NCI-H524 treated with DMSO at 0.1 percent for 48 hours (cell line): Measurements from ENCODE around the gene NPHP4.

Experiments used
- DNase-seq: peaks from one replicate; lab custom pipeline; 2025; lab: John Stamatoyannopoulos, UW

The NPHP4 gene

GRCh38 chr1:5970610-5971273, 21.5 kb downstream of the NPHP4 start:
- DNase-seq: no peak

- no peak for DNase-seq
These were observed 23.1 kb downstream of the NPHP4 start for GRCh38 chr1:5969168-5969567.

DNA sequence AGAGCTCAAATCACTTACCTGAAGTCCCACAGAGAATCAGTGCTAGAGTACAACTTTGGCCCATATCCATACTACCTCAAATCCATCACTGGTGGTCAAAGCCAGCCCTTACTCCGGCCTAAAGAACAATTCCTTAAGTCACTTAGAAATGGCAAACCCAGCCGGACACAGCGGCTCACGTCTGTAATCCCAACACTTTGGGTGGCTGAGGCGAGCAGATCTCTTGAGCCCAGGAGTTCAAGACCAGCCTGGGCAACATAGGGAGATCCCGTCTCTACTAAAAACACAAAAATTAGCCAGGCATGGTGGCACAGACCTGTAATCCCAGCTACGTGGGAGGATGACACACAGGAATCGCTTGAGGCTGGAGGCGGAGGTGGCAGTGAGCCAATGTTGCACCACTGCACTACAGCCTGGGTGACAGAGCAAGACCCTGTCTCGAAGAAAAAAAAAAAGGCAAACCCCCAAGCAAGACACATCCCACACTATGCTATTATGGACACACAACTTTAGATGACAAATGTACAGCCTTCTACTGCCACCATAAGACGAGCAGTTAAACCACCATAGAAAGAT, 24.0 kb downstream of the NPHP4 start:
- DNase-seq: no peak

DNA sequence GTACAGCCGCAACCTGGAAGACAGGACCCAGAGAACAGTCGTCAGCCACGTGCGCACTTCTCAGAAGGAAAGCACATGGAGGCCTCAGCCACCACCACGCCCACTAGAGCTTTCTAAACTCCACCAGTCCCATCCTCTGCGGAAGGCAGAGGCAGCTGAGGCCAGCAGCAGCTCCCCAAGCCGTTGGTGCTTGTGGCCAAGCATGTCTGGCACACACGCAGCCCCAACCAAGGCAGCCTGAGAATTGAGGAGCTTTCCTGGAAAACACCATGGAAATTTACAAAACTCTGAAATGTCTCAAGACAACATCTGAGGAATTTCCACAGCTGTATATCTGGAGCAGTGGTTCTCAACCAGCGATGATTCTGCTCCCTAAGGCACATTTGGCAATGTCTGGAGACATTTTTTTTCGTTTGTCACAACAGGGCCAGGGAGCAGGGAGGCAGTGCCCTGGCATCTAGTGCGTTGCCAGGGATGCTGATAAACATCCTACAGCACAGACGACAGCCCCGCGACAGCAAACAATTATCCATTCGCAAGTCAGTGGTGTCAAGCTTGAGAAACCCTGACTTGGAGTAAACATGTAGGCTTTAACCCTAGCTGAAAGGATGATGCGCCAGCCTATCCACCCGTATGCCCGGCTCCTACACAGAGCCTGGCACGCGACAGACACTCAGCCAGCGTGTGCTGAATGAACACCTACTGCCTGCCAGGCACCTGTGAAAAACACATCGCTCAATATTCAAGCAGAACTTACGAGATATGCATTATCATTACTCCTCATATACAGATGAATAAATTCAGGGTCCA, 24.7 kb downstream of the NPHP4 start:
- no peak for DNase-seq

GRCh38 chr1:5966543-5967205, 25.6 kb downstream of the NPHP4 start:
- no peak for DNase-seq

- DNase-seq: no peak
These were observed 26.6 kb downstream of the NPHP4 start for GRCh38 chr1:5965586-5966131.

- no peak for DNase-seq
These were observed 29.7 kb downstream of the NPHP4 start for GRCh38 chr1:5962265-5963105.

DNA sequence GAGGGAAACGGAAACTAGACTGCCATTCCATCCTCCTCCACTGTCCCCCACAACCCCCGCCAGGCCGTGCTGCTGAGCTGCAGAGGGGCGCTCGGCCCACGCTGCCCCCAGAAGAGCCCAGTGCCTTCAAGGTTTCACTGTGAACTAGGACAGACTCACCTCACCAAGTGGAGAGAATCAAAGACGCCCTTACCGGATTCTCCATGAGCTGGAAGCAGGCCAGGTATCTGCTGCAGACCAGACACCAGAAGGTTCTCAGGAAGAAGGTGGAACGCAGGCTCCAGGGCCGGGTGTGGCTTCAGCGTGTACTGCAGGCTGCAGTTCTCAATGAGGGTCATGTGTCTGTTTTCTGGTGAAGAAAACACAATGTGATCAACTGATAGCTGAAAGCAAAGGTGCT, 30.6 kb downstream of the NPHP4 start:
- DNase-seq: no peak

DNA sequence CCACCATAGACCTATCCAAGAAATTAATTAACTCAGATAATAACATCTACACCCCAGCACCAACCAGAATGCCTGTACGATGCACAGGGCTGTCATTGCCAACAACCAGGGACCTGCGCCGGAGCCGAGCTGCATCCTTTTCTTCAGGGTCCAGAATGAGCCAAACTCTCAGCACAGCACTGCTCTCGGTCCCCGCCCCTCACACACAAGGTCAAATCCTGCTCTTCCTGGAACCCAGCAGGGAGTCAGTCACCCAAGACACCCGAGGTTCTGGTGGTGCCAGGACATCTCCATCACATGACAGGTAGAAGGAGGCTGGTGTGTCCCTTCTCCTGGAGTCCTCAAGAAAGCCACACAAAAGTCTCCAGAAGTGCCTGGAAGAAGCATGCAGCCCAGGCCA, 31.9 kb downstream of the NPHP4 start:
- no peak for DNase-seq

DNA sequence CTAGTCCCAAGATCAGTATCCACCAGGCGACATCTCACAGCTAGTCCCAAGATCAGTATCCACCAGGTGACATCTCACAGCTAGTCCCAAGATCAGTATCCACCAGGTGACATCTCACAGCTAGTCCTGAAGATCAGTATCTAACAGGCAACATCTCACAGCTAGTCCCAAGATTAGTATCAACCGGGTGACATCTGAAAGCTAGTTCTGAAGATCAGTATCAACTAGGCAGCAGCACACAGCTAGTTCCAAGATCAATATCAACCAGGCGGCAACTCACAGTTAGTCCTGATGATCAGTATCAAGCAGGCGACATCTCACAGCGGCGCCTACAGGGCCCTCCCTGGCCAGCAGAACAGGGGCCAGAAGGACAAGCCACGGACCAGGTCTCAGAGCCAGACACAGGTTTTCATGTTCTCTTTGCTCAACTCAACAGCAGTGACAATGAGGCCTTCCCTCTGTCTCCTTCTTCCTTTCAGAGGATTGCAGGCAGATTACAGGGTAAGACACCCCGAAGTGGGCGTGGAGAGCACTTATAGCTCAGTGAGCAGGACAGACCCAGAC, 32.5 kb downstream of the NPHP4 start:
- DNase-seq: no peak

- DNase-seq: no peak
These were observed 33.1 kb downstream of the NPHP4 start for GRCh38 chr1:5959087-5959486.

GRCh38 chr1:5956022-5956830, 36.0 kb downstream of the NPHP4 start:
- no peak for DNase-seq

- no peak for DNase-seq
These were observed 36.7 kb downstream of the NPHP4 start for GRCh38 chr1:5955479-5955977.

DNA sequence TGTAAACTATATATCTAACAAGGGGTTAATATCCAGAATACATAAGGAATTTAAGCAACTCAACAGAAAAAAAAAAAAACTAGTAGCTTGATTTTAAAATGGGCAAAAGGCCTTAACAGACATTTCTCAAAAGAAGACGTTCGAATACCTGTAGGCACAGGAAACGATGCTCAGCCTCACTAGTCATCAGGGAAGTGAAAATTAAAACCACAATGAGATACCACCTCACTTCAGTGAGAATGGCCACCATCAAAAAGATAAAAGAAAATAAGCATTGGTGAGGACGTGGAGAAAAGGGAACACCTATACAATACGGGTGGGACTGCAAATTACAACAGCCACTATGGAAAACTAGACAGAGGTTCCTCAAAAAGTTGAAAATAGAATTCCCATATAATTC, 37.3 kb downstream of the NPHP4 start:
- no peak for DNase-seq

DNA sequence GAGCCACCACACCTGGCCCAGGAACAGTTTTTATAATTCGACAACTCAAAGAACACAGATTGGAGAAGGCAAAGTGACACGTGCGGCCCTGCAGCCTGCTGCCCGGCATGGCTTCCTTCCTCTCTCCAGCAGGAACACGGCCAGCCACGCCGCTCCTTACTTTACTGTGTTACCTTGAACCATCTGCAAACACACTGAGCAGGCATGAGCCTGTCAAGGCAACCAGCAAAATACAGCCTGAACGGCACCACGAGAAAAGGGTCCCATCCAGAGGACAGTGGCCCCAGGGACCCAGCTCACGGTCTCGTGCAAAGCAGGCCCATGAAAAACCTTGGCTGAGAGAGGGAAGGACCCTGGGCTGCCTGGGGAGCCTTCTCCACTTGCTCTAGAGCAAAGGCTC, 38.8 kb downstream of the NPHP4 start:
- no peak for DNase-seq

- no peak for DNase-seq
These were observed 40.3 kb downstream of the NPHP4 start for GRCh38 chr1:5951846-5952410.

DNA sequence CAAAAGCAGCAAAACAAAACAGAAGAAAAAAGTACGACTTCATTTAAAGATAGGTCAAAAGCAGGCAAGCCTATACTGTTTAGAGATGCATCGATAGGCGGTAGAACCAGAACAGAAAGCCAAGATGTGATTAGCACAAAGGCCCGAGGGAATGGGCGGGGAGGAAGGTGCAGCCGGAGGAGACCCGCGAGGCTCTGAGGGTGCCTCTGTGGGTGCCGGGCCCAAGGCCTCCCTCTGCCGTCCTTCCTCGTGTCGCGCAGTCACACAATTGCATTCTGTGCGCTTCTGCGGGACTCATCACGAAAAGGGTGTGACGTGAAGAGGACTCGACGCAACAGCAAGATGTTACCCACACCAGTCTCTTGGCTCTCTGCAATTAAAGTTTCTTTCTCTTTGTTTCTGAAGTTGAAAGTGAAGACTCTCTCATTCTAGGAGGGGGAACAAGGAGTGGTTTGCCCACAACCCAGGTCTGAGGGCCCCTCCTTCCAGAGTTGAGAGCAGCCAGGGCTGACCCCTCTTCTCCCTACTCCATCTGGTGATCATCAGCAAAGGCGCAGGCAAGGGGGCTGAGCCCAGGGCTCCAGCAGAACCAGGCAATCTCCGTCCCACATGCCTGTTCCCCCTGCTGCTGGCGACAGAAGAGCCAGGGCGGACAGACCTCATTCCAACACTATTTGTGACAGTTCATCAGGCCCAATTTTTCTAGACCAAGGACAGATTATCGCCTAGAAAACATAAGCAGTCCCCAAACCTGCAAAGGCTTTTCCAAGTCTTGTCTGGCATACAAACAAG, 41.0 kb downstream of the NPHP4 start:
- DNase-seq: no peak

GRCh38 chr1:5950201-5950895, 41.9 kb downstream of the NPHP4 start:
- no peak for DNase-seq

DNA sequence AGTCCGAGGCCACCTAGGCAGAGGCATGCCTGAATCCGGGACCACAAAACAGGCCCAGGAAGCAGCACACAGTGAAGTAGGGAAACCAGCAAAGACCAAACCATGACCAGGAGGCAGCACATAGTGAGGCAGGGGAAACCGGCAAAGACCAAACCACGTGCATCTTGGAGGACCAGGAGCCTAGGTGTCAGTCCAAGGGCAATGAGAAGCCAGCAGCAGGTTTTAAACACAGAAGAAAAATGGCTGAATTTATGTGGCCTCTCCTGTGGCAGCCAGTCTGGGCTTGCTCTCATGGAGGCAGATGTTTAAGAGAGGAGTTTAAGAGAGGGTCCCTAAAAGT, 42.5 kb downstream of the NPHP4 start:
- DNase-seq: no peak
